Endothelial cell of umbilical vein (primary cell): ENCODE data around the gene IPPK.

Experiments
- POLR2A ChIP-seq: IDR thresholded peaks from 2 replicates; pipeline ENCODE4 v1.6.1; 2012; ENCODE audit warnings: low read depth, mild to moderate bottlenecking, control low read depth, low read length
- POLR2AphosphoS5 ChIP-seq: IDR thresholded peaks from 2 replicates; pipeline ENCODE4 v1.6.1; 2012; ENCODE audit warnings: low read depth, mild to moderate bottlenecking, control low read depth, low read length, moderate library complexity; ENCODE audit not compliant: insufficient read depth
- TF ChIP-seq, protein P1 (sequence below), 2 donors: IDR thresholded peaks; 1 replicate in 1 of 2; 2 replicates in 1 of 2; pipeline ENCODE4 v1.5.1; 2011; ENCODE audit warnings: low read length in 2 of 2, mild to moderate bottlenecking in 2 of 2, moderate library complexity in 2 of 2, control low read depth in 1 of 2, inconsistent platforms in 1 of 2, low read depth in 1 of 2; ENCODE audit not compliant: insufficient read depth in 1 of 2; ENCODE audit errors: extremely low read depth in 1 of 2

DNA sequence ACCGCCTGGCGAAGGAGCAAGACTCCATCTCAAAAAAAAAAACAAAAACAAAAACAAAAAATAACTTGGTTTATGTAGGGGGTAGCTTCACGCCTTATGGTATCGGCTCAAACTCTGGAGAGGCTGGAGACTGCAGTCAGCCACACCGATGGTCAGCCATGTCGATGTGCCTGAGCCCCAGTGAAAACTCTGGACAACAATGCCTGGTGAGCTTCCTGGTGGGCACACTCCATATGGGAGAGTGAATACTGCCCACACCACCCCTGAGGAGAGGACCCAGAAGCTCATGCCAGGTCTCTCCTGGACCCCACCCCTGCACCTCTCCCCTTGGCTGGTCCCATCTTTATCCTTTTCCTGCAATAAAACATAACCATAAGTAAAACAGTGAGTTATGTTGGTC, 19.6 kb downstream of the IPPK start:
- TF ChIP-seq, protein P1, sequence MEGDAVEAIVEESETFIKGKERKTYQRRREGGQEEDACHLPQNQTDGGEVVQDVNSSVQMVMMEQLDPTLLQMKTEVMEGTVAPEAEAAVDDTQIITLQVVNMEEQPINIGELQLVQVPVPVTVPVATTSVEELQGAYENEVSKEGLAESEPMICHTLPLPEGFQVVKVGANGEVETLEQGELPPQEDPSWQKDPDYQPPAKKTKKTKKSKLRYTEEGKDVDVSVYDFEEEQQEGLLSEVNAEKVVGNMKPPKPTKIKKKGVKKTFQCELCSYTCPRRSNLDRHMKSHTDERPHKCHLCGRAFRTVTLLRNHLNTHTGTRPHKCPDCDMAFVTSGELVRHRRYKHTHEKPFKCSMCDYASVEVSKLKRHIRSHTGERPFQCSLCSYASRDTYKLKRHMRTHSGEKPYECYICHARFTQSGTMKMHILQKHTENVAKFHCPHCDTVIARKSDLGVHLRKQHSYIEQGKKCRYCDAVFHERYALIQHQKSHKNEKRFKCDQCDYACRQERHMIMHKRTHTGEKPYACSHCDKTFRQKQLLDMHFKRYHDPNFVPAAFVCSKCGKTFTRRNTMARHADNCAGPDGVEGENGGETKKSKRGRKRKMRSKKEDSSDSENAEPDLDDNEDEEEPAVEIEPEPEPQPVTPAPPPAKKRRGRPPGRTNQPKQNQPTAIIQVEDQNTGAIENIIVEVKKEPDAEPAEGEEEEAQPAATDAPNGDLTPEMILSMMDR (IDR thresholded peaks at IDR 0.05; ENCODE audit: extremely low read depth in 1 of 2, insufficient read depth in 1 of 2, low read depth in 1 of 2, low read length in 2 of 2), result no peak
- TF ChIP-seq POLR2AphosphoS5 (no peak), POLR2A (no peak)
